Kidney (tissue), 14 donors: ENCODE results near the gene PTGR2. TPM values are rescaled to one million over a fixed set of nuclear protein-coding genes. Genes with fewer than 3 reads are reported as not detected.
"Not testable (repeated sequence)": the region's sequence is repeated elsewhere in the genome, so short reads cannot be mapped to it uniquely, and the experiment has no call there.

Source experiments
- DNase-seq, 5 donors: peaks; one replicate each; pipeline ENCODE4 v3.0.0-alpha.2; 2013 to 2020
- FAIRE-seq: peaks from 2 replicates; lab custom pipeline; 2012; peaks lifted over from hg19 to GRCh38; lab: Jason Lieb, UNC
- H3K27ac ChIP-seq, 2 donors: one replicate each; pipeline ENCODE4 v1.7.0; 2013; ENCODE audit warnings: low read depth in 2 of 2, low read length in 2 of 2, inconsistent platforms in 1 of 2
- H3K27me3 ChIP-seq: one replicate; pipeline ENCODE4 v1.7.1; 2013; ENCODE audit warnings: low read length, inconsistent platforms; ENCODE audit not compliant: control insufficient read depth, insufficient read depth
- H3K36me3 ChIP-seq, 3 donors: one replicate each; pipeline versions ENCODE4 v1.7.0 to v1.7.1; 2013; ENCODE audit warnings: low read length in 3 of 3, control low read depth in 1 of 3, inconsistent platforms in 1 of 3; ENCODE audit not compliant: insufficient read depth in 3 of 3, control insufficient read depth in 2 of 3
- H3K4me1 ChIP-seq, 3 donors: one replicate each; pipeline versions ENCODE4 v1.7.0 to v1.7.1; 2013; ENCODE audit warnings: low read length in 3 of 3, inconsistent platforms in 1 of 3, low read depth in 1 of 3; ENCODE audit not compliant: control insufficient read depth in 2 of 3, insufficient read depth in 2 of 3
- H3K4me3 ChIP-seq, 3 donors: one replicate each; pipeline versions ENCODE4 v1.7.0 to v1.8.1; 2013; ENCODE audit warnings: low read length in 3 of 3, control low read depth in 1 of 3, inconsistent platforms in 1 of 3
- H3K9ac ChIP-seq, 3 donors: one replicate each; pipeline versions ENCODE4 v1.7.0 to v1.7.1; 2013; ENCODE audit warnings: low read length in 3 of 3, control low read depth in 1 of 3, inconsistent platforms in 1 of 3
- H3K9me3 ChIP-seq, 3 donors: one replicate each; pipeline versions ENCODE4 v1.7.0 to v1.7.1; 2013; ENCODE audit warnings: low read length in 3 of 3, control low read depth in 1 of 3, inconsistent platforms in 1 of 3; ENCODE audit not compliant: control insufficient read depth in 2 of 3, insufficient read depth in 1 of 3
- CTCF ChIP-seq: IDR thresholded peaks from 3 replicates; pipeline ENCODE4 v1.5.1; 2012; ENCODE audit warnings: mild to moderate bottlenecking, moderate library complexity, borderline replicate concordance; ENCODE audit not compliant: insufficient read depth; ENCODE audit errors: extremely low read depth
- intact Hi-C: fragments of 100-400 bp; cut with DNase I; formaldehyde crosslinking; loops from one replicate; pipeline ENCODE4 v1.11.1; 2022
- polyA plus RNA-seq: library from polyadenylated mRNA; stranded (reverse); fragments of 350-450 nt; fragmentation: Illumina TruSeq; extraction: RNeasy Lipid Tissue Mini Kit (QIAGEN cat#74804); gene quantifications from one replicate; pipeline ENCODE4 v1.2.3, GENCODE V29; 2014; ENCODE audit warnings: low read depth, low replicate concordance; ENCODE audit not compliant: insufficient read depth
- total RNA-seq: library from RNA; stranded (reverse); fragmentation: NEBNext Ultra II Directional; extraction: Animal tissue kit (Norgen Biotek cat#: 25700); gene quantifications from one replicate; pipeline ENCODE4 v1.2.1, GENCODE V29; 2021
- donor health status: control.
- donor health status: control.
- donor health status: control.
- donor health status: control.
- donor health status: control.
- donor health status: DM: yes; HTN: yes; CAD: no.
- donor health status: Normal renal cell carcinoma (clear cell type).

Gene PTGR2
- total and polyA plus RNA-seq, 2 donors from 2014 or later = 20.5 to 24.4 TPM

GRCh38 chr14:73913256-73913655 lies 61.6 kb downstream of the PTGR2 start:
- no peaks in the 10 kb centered on the region for H3K9me3 ChIP-seq
- no peak for TF ChIP-seq CTCF

GRCh38 chr14:73916324-73916723 lies 64.7 kb downstream of the PTGR2 start:
- intact Hi-C loops = no loop called here
- Histone ChIP-seq H3K9me3 (no peaks in the 10 kb centered on the region), H3K4me3 (no peak overlapping the region), H3K27ac (no peak overlapping the region), H3K36me3 (peaks cover 4 to 16% (median 12%) of the 10 kb centered on the region in 3 donors), H3K9ac (no peak overlapping the region), H3K4me1 (no peaks in the 10 kb centered on the region), H3K27me3 (no peaks in the 10 kb centered on the region)
- no peak for TF ChIP-seq CTCF
- DNase-seq (no peak), FAIRE-seq (no peak)

More at GRCh38 chr14:73913256-73913655, 61.6 kb downstream of the PTGR2 start:
- H3K9ac ChIP-seq = no peak overlapping the region
- no peak for FAIRE-seq
- intact Hi-C loops = no loop called here
- no peaks in the 10 kb centered on the region for H3K27me3 ChIP-seq
- H3K4me1 ChIP-seq = no peaks in the 10 kb centered on the region
- H3K27ac ChIP-seq = no peak overlapping the region
- no peak overlapping the region for H3K4me3 ChIP-seq
- peaks cover 3 to 21% (median 16%) of the 10 kb centered on the region in 3 donors for H3K36me3 ChIP-seq
- DNase-seq = no peak

- H3K36me3 ChIP-seq = peaks cover 4 to 39% (median 31%) of the 10 kb centered on the region in 3 donors
- H3K4me1 ChIP-seq, H3K27ac ChIP-seq, DNase-seq, H3K27me3 ChIP-seq, intact Hi-C loops, H3K4me3 ChIP-seq, FAIRE-seq, H3K9me3 ChIP-seq, H3K9ac ChIP-seq: not testable (repeated sequence)
These were observed 67.8 kb downstream of the PTGR2 start for GRCh38 chr14:73919457-73919856.

- no peaks in the 10 kb centered on the region for H3K9me3 ChIP-seq
- TF ChIP-seq CTCF = no peak
- no peak overlapping the region for H3K9ac ChIP-seq
- FAIRE-seq (no peak), DNase-seq (no peak)
- no peaks in the 10 kb centered on the region for H3K27me3 ChIP-seq
- H3K4me1 ChIP-seq = no peaks in the 10 kb centered on the region
- no peak overlapping the region for H3K27ac ChIP-seq
- no peak overlapping the region for H3K4me3 ChIP-seq
- H3K36me3 ChIP-seq = peaks cover 10 to 54% (median 42%) of the 10 kb centered on the region in 3 donors
- intact Hi-C loops = no loop called here
These were observed 72.7 kb downstream of the PTGR2 start for GRCh38 chr14:73924337-73924736.

Other genes with a start within 250 kb of the PTGR2 start
- not detected for gene ACOT6, start 239.3 kb upstream of the PTGR2 start, total RNA-seq
- 1.4 TPM for gene ACOT6, start 239.3 kb upstream of the PTGR2 start, polyA plus RNA-seq
- 32.3 TPM for gene DNAL1, start 206.8 kb upstream of the PTGR2 start, total RNA-seq
- 9.3 TPM for gene DNAL1, start 206.8 kb upstream of the PTGR2 start, polyA plus RNA-seq
- gene PNMA1, start 137.4 kb upstream of the PTGR2 start, total RNA-seq = 53.1 TPM
- gene PNMA1, start 137.4 kb upstream of the PTGR2 start, polyA plus RNA-seq = 34.6 TPM
- gene ZNF410, start 35.0 kb downstream of the PTGR2 start, total RNA-seq = 43.2 TPM
- gene ZNF410, start 35.0 kb downstream of the PTGR2 start, polyA plus RNA-seq = 35.8 TPM
- 8.2 TPM for gene FAM161B, start 98.3 kb downstream of the PTGR2 start, total RNA-seq
- 3.2 TPM for gene FAM161B, start 98.3 kb downstream of the PTGR2 start, polyA plus RNA-seq
- gene COQ6, start 98.5 kb downstream of the PTGR2 start, total RNA-seq = 24.6 TPM
- gene COQ6, start 98.5 kb downstream of the PTGR2 start, polyA plus RNA-seq = 40.8 TPM
- 24.7 TPM for gene ENTPD5, start 167.5 kb downstream of the PTGR2 start, total RNA-seq
- gene ENTPD5, start 167.5 kb downstream of the PTGR2 start, polyA plus RNA-seq = 28.3 TPM
- 14.6 TPM for gene BBOF1, start 167.5 kb downstream of the PTGR2 start, total RNA-seq
- gene BBOF1, start 167.5 kb downstream of the PTGR2 start, polyA plus RNA-seq = 7.6 TPM
- gene ALDH6A1, start 232.6 kb downstream of the PTGR2 start, total RNA-seq = 34.1 TPM
- 102 TPM for gene ALDH6A1, start 232.6 kb downstream of the PTGR2 start, polyA plus RNA-seq
- gene LIN52, start 233.1 kb downstream of the PTGR2 start, total RNA-seq = 8.5 TPM
- gene LIN52, start 233.1 kb downstream of the PTGR2 start, polyA plus RNA-seq = 13.3 TPM